GM12878 (cell line): Measurements from ENCODE around the gene PKHD1.

ENCODE experiments used
- JUND ChIP-seq: IDR thresholded peaks from 2 replicates; pipeline ENCODE4 v1.6.1; 2012; ENCODE audit warnings: low read depth, mild to moderate bottlenecking, low read length, improper control_type of control experiment, moderate library complexity
- NRF1 ChIP-seq: conservative IDR thresholded peaks from 2 replicates; pipeline ENCODE4 v1.6.1; 2011; ENCODE audit warnings: mild to moderate bottlenecking, low read depth, low read length, improper control_type of control experiment
- PAX5 ChIP-seq: IDR thresholded peaks from 2 replicates; pipeline ENCODE4 v1.6.1; 2011; ENCODE audit warnings: low read depth, low read length, borderline replicate concordance
- RFX5 ChIP-seq: IDR thresholded peaks from 2 replicates; pipeline ENCODE4 v1.6.1; 2011; ENCODE audit warnings: low read depth, low read length, improper control_type of control experiment
- TCF7 ChIP-seq: IDR thresholded peaks from 2 replicates; pipeline ENCODE4 v1.6.1; 2014; ENCODE audit warnings: antibody characterized with exemption, borderline replicate concordance
- ZNF217 ChIP-seq: fragments of 450-650 bp; IDR thresholded peaks from 2 replicates; pipeline ENCODE4 v1.6.1; 2017; ENCODE audit warnings: antibody characterized with exemption, mild to moderate bottlenecking
- TF ChIP-seq, protein P1 (sequence below): IDR thresholded peaks from 2 replicates; pipeline ENCODE4 v1.6.1; 2011; ENCODE audit warnings: low read depth, low read length, improper control_type of control experiment, borderline replicate concordance
- TF ChIP-seq, protein P2 (sequence below), 3 experiments: IDR thresholded peaks in 2 of 3; conservative IDR thresholded peaks in 1 of 3; 2 replicates each; pipeline ENCODE4 v1.5.1; 2011; ENCODE audit warnings: low read depth in 3 of 3, low read length in 3 of 3, mild to moderate bottlenecking in 3 of 3, control low read depth in 2 of 3, moderate library complexity in 2 of 3, inconsistent platforms in 1 of 3, mixed read lengths in 1 of 3; ENCODE audit not compliant: control insufficient read depth in 2 of 3, insufficient read depth in 1 of 3; ENCODE audit errors: extremely low read depth in 1 of 3
- TF ChIP-seq, protein P3 (sequence below): IDR thresholded peaks from 2 replicates; pipeline ENCODE4 v1.6.1; 2012; ENCODE audit warnings: low read depth, low read length, improper control_type of control experiment

DNA sequence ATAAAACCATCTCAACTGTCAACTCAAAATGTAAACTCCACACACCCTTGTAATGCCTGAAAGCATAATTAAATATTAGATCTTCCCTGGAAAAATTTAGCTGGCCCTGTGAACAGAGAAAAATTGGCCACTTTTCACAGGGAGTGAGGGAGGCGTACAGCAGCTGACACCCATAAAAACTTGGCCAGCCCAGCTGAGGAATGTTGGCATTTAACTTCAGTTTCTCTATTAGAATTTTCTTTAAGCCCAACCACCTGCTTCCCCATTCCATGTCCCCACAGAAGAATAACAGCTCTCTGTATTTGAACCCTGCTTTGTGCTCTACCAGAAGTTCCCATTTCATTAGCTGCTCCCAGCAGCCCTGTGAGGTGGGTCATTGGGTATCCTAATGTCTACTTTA, 41.0 kb downstream of the PKHD1 start:
- TF ChIP-seq ZNF217 = no peak
- no peak for TF ChIP-seq RFX5
- no peak for TF ChIP-seq TCF7
- TF ChIP-seq NRF1 = no peak
- TF ChIP-seq, protein P1, sequence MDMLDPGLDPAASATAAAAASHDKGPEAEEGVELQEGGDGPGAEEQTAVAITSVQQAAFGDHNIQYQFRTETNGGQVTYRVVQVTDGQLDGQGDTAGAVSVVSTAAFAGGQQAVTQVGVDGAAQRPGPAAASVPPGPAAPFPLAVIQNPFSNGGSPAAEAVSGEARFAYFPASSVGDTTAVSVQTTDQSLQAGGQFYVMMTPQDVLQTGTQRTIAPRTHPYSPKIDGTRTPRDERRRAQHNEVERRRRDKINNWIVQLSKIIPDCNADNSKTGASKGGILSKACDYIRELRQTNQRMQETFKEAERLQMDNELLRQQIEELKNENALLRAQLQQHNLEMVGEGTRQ = no peak
- no peak for TF ChIP-seq PAX5
- TF ChIP-seq, protein P2, sequence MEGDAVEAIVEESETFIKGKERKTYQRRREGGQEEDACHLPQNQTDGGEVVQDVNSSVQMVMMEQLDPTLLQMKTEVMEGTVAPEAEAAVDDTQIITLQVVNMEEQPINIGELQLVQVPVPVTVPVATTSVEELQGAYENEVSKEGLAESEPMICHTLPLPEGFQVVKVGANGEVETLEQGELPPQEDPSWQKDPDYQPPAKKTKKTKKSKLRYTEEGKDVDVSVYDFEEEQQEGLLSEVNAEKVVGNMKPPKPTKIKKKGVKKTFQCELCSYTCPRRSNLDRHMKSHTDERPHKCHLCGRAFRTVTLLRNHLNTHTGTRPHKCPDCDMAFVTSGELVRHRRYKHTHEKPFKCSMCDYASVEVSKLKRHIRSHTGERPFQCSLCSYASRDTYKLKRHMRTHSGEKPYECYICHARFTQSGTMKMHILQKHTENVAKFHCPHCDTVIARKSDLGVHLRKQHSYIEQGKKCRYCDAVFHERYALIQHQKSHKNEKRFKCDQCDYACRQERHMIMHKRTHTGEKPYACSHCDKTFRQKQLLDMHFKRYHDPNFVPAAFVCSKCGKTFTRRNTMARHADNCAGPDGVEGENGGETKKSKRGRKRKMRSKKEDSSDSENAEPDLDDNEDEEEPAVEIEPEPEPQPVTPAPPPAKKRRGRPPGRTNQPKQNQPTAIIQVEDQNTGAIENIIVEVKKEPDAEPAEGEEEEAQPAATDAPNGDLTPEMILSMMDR (IDR thresholded peaks at IDR 0.05 in 2 of 3, conservative IDR thresholded peaks at IDR 0.05 in 1 of 3; ENCODE audit: control insufficient read depth in 2 of 3, extremely low read depth in 1 of 3, insufficient read depth in 1 of 3, low read depth in 3 of 3, low read length in 3 of 3) = no peak
- no peak for TF ChIP-seq JUND
- TF ChIP-seq, protein P3, sequence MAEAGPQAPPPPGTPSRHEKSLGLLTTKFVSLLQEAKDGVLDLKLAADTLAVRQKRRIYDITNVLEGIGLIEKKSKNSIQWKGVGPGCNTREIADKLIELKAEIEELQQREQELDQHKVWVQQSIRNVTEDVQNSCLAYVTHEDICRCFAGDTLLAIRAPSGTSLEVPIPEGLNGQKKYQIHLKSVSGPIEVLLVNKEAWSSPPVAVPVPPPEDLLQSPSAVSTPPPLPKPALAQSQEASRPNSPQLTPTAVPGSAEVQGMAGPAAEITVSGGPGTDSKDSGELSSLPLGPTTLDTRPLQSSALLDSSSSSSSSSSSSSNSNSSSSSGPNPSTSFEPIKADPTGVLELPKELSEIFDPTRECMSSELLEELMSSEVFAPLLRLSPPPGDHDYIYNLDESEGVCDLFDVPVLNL = no peak
